IMR-90 (cell line): Measurements from ENCODE around the gene OR2H2.

Experiments
- BHLHE40 ChIP-seq: fragments of 150-350 bp; IDR thresholded peaks from 2 replicates; pipeline ENCODE4 v1.6.1; 2016; ENCODE audit warnings: mild to moderate bottlenecking, low read depth, low read length
- FOS ChIP-seq: fragments of 150-350 bp; IDR thresholded peaks from 2 replicates; pipeline ENCODE4 v1.6.1; 2016; ENCODE audit warnings: low read depth, low read length
- MAFK ChIP-seq: IDR thresholded peaks from 2 replicates; pipeline ENCODE4 v1.6.1; 2012; ENCODE audit warnings: low read depth, low read length, improper control_type of control experiment
- MAZ ChIP-seq: IDR thresholded peaks from 2 replicates; pipeline ENCODE4 v1.6.1; 2012; ENCODE audit warnings: low read depth, mild to moderate bottlenecking, low read length, improper control_type of control experiment, moderate library complexity, borderline replicate concordance
- NFE2L2 ChIP-seq: fragments of 150-350 bp; IDR thresholded peaks from 2 replicates; pipeline ENCODE4 v1.6.1; 2016; ENCODE audit warnings: low read depth, mild to moderate bottlenecking, low read length
- POLR2A ChIP-seq: IDR thresholded peaks from 2 replicates; pipeline ENCODE4 v1.6.1; 2012; ENCODE audit warnings: mild to moderate bottlenecking, low read depth, low read length
- RCOR1 ChIP-seq: IDR thresholded peaks from 2 replicates; pipeline ENCODE4 v1.6.1; 2012; ENCODE audit warnings: mild to moderate bottlenecking, low read length, improper control_type of control experiment; ENCODE audit not compliant: insufficient replicate concordance
- RFX5 ChIP-seq: IDR thresholded peaks from 2 replicates; pipeline ENCODE4 v1.8.0; 2012; ENCODE audit warnings: low read depth, mild to moderate bottlenecking, low read length, moderate library complexity
- SMC3 ChIP-seq: fragments of 150-350 bp; IDR thresholded peaks from 2 replicates; pipeline ENCODE4 v1.6.1; 2016; ENCODE audit warnings: low read depth, mild to moderate bottlenecking, antibody characterized with exemption, low read length, moderate library complexity
- TF ChIP-seq, protein P1 (sequence below): conservative IDR thresholded peaks from 2 replicates; pipeline ENCODE4 v1.5.1; 2012; ENCODE audit warnings: mild to moderate bottlenecking, low read depth, low read length, improper control_type of control experiment
- TF ChIP-seq, protein P2 (sequence below): fragments of 150-350 bp; IDR thresholded peaks from 2 replicates; pipeline ENCODE4 v1.6.1; 2017; ENCODE audit warnings: mild to moderate bottlenecking, antibody characterized with exemption, low read length, low read depth

DNA sequence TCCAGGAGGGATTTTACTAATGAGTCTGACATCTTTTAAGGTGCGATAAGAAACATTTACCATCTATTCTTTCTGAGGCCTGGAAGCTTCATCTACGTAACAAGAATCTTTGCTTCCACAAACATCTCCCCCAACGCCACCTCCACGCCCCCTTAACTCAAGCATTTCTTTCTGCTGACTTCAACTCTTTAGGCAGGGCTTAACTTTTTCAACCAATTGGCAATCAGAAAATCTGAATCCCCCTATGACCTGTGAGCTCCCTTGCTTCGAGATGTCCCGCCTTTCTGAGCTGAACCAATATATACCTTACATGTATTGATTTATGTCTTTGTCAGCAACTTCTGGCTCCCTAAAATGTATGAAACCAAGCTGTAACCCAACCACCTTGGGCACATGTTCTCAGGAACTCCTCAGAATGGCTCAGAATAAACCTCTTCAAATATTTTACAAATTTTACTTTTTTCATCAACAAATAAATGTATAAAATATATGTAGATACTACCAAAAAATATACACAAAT is 11.5 kb downstream of the OR2H2 start:
- no peak for TF ChIP-seq POLR2A
- TF ChIP-seq, protein P1, sequence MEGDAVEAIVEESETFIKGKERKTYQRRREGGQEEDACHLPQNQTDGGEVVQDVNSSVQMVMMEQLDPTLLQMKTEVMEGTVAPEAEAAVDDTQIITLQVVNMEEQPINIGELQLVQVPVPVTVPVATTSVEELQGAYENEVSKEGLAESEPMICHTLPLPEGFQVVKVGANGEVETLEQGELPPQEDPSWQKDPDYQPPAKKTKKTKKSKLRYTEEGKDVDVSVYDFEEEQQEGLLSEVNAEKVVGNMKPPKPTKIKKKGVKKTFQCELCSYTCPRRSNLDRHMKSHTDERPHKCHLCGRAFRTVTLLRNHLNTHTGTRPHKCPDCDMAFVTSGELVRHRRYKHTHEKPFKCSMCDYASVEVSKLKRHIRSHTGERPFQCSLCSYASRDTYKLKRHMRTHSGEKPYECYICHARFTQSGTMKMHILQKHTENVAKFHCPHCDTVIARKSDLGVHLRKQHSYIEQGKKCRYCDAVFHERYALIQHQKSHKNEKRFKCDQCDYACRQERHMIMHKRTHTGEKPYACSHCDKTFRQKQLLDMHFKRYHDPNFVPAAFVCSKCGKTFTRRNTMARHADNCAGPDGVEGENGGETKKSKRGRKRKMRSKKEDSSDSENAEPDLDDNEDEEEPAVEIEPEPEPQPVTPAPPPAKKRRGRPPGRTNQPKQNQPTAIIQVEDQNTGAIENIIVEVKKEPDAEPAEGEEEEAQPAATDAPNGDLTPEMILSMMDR: no peak
- no peak for TF ChIP-seq SMC3
- TF ChIP-seq RFX5: no peak
- TF ChIP-seq BHLHE40: no peak
- TF ChIP-seq, protein P2, sequence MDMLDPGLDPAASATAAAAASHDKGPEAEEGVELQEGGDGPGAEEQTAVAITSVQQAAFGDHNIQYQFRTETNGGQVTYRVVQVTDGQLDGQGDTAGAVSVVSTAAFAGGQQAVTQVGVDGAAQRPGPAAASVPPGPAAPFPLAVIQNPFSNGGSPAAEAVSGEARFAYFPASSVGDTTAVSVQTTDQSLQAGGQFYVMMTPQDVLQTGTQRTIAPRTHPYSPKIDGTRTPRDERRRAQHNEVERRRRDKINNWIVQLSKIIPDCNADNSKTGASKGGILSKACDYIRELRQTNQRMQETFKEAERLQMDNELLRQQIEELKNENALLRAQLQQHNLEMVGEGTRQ: no peak
- TF ChIP-seq NFE2L2: no peak
- TF ChIP-seq MAFK: no peak
- no peak for TF ChIP-seq RCOR1
- no peak for TF ChIP-seq MAZ
- no peak for TF ChIP-seq FOS
